GM23338 (cell line): ENCODE measurements around the gene ZPLD1. TPM values are rescaled to one million over a fixed set of nuclear protein-coding genes. Genes with fewer than 3 reads are reported as not detected.

Experiments used
- ATAC-seq: fragments of 200-7000 bp; cut with Tn5 transposase; 3 replicates; pipeline ENCODE4 v1.9.1; 2020
- DNase-seq: peaks from one replicate; pipeline ENCODE4 v3.0.0-alpha.2; 2015; ENCODE audit warnings: low spot score
- H2AFZ ChIP-seq: fragments of 200-600 bp; sonication (generic); 2 replicates; pipeline ENCODE4 v1.8.0; 2016; ENCODE audit warnings: antibody characterized with exemption, mild to moderate bottlenecking, moderate library complexity
- H3F3A ChIP-seq: fragments of 200-600 bp; sonication (generic); replicated peaks from 2 replicates; pipeline ENCODE4 v1.8.0; 2017; ENCODE audit warnings: antibody characterized with exemption, mixed run types, low read depth
- H3K27ac ChIP-seq: fragments of 200-600 bp; sonication (generic); 2 replicates; pipeline ENCODE4 v1.6.1; 2016; ENCODE audit warnings: low read depth
- H3K27me3 ChIP-seq: fragments of 200-600 bp; sonication (generic); 2 replicates; pipeline ENCODE4 v1.8.0; 2016; ENCODE audit warnings: mild to moderate bottlenecking, mixed run types, moderate library complexity; ENCODE audit not compliant: insufficient read depth
- H3K36me3 ChIP-seq: fragments of 200-600 bp; sonication (generic); 2 replicates; pipeline ENCODE4 v1.8.0; 2016; ENCODE audit warnings: mild to moderate bottlenecking; ENCODE audit not compliant: insufficient read depth
- H3K4me1 ChIP-seq: fragments of 200-600 bp; sonication (generic); 2 replicates; pipeline ENCODE4 v1.8.0; 2016; ENCODE audit warnings: mild to moderate bottlenecking, moderate library complexity; ENCODE audit not compliant: insufficient read depth
- H3K4me2 ChIP-seq: fragments of 200-600 bp; sonication (generic); 2 replicates; pipeline ENCODE4 v1.7.1; 2017; ENCODE audit warnings: mixed run types
- H3K4me3 ChIP-seq: fragments of 200-600 bp; sonication (generic); 2 replicates; pipeline ENCODE4 v1.6.1; 2016; ENCODE audit warnings: mixed run types
- H3K79me2 ChIP-seq: fragments of 200-600 bp; sonication (generic); replicated peaks from 2 replicates; pipeline ENCODE4 v1.8.0; 2017; ENCODE audit warnings: mild to moderate bottlenecking; ENCODE audit not compliant: insufficient read depth
- H3K9me2 ChIP-seq: fragments of 200-600 bp; sonication (generic); 2 replicates; pipeline ENCODE4 v1.8.0; 2017; ENCODE audit not compliant: insufficient read depth
- H4K20me1 ChIP-seq: fragments of 200-600 bp; sonication (generic); replicated peaks from 2 replicates; pipeline ENCODE4 v1.8.0; 2017; ENCODE audit warnings: mild to moderate bottlenecking; ENCODE audit not compliant: insufficient read depth
- H3K27ac Mint-ChIP-seq: 2 replicates; pipeline ENCODE4 v1.8.0; 2020; ENCODE audit warnings: inconsistent platforms, mild to moderate bottlenecking, moderate library complexity, mixed read lengths
- H3K27me3 Mint-ChIP-seq: 3 replicates; pipeline ENCODE4 v1.8.0; 2022; ENCODE audit warnings: low read depth, mild to moderate bottlenecking, moderate library complexity, mixed read lengths, inconsistent platforms; ENCODE audit not compliant: insufficient read depth, poor library complexity
- H3K36me3 Mint-ChIP-seq: 3 replicates; pipeline ENCODE4 v1.8.0; 2021; ENCODE audit warnings: low read depth, mild to moderate bottlenecking, inconsistent platforms, moderate library complexity, mixed read lengths
- H3K4me1 Mint-ChIP-seq: 3 replicates; pipeline ENCODE4 v1.8.0; 2020; ENCODE audit warnings: mild to moderate bottlenecking, inconsistent platforms, mixed read lengths
- H3K4me3 Mint-ChIP-seq: 3 replicates; pipeline ENCODE4 v1.8.0; 2021; ENCODE audit warnings: moderate library complexity, mild to moderate bottlenecking, inconsistent platforms, mixed read lengths
- H3K9me3 Mint-ChIP-seq: 3 replicates; pipeline ENCODE4 v1.8.0; 2020; ENCODE audit warnings: moderate library complexity, mild to moderate bottlenecking, inconsistent platforms, mixed read lengths
- CREB1 ChIP-seq: fragments of 250-450 bp; sonication (Bioruptor Pico); IDR thresholded peaks from 2 replicates; pipeline ENCODE4 v1.5.0; 2020; ENCODE audit warnings: low read depth, mild to moderate bottlenecking, moderate library complexity
- CTCF ChIP-seq, 2 experiments: fragments of 200-600 bp in 1 of 2; sonication (generic) in 1 of 2; conservative IDR thresholded peaks; 2 replicates each; pipeline versions ENCODE4 v1.5.1 to v1.6.1; 2016 to 2017; ENCODE audit warnings: antibody characterized with exemption in 2 of 2, low read depth in 2 of 2, mild to moderate bottlenecking in 2 of 2, moderate library complexity in 1 of 2
- EZH2 ChIP-seq: fragments of 200-600 bp; sonication (generic); IDR thresholded peaks from one replicate; pipeline ENCODE4 v1.8.0; 2017; ENCODE audit warnings: antibody characterized with exemption, mild to moderate bottlenecking, low read depth; ENCODE audit not compliant: unreplicated experiment
- EZH2phosphoT487 ChIP-seq: fragments of 200-600 bp; sonication (generic); IDR thresholded peaks from one replicate; pipeline ENCODE4 v1.8.1; 2018; ENCODE audit warnings: antibody characterized with exemption; ENCODE audit not compliant: unreplicated experiment
- JUNB ChIP-seq: IDR thresholded peaks from one replicate; pipeline ENCODE4 v1.6.1; 2016; ENCODE audit warnings: antibody characterized with exemption; ENCODE audit not compliant: unreplicated experiment
- NANOG ChIP-seq: IDR thresholded peaks from 2 replicates; pipeline ENCODE4 v1.6.1; 2016; ENCODE audit warnings: antibody characterized with exemption, borderline replicate concordance
- POLR2AphosphoS5 ChIP-seq: IDR thresholded peaks from 2 replicates; pipeline ENCODE4 v1.6.1; 2016; ENCODE audit warnings: antibody characterized with exemption, low read depth
- ZNF114 ChIP-seq: fragments of 250-450 bp; sonication (Bioruptor Pico); IDR thresholded peaks from 2 replicates; pipeline ENCODE4 v1.5.0; 2020; ENCODE audit warnings: mild to moderate bottlenecking, moderate library complexity
- polyA plus RNA-seq: library from polyadenylated mRNA; unstranded; fragments of >200 nt; fragmentation: Nextera tagmentation; extraction: Ambion mirVana; gene quantifications from 2 replicates; pipeline ENCODE4 v1.2.1, GENCODE V29; 2016
- total RNA-seq: library from RNA; depleted of rRNA; stranded (reverse); fragments of >200 nt; shearing (Covaris generic); gene quantifications from 2 replicates; pipeline ENCODE4 v1.2.3, GENCODE V29; 2014
- TF ChIP-seq, protein P1 (sequence below): IDR thresholded peaks from one replicate; pipeline ENCODE4 v1.6.1; 2018; ENCODE audit warnings: antibody characterized with exemption; ENCODE audit not compliant: unreplicated experiment
- TF ChIP-seq, protein P2 (sequence below): IDR thresholded peaks from 2 replicates; pipeline ENCODE4 v1.6.1; 2016; ENCODE audit warnings: antibody characterized with exemption

The ZPLD1 gene
- total and polyA plus RNA-seq, 2 experiments from 2014 or later = not detected

DNA sequence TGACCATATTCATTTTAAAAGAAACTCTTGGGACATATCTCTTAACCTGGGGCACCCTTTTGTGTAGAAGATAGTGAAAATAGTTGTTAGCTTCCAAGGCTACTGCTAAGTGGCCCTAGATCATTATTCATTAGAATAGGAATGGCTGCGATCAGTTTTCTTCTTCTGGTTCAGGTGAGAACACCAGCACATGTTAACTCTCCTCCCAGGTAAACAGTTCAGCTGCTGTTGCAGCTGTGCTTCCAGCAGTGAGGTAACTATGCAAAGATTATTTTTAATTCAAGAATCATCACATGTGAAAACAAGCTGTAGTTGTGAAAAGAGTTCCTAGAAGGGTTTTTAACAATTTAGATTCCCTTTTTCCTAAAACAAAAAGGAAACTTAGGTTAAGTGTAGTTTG lies 43.3 kb downstream of the ZPLD1 start:
- H3K4me2 ChIP-seq = no peak overlapping the region
- H4K20me1 ChIP-seq = no peaks in the 10 kb centered on the region
- no peaks in the 10 kb centered on the region for H3K9me3 Mint-ChIP-seq
- H3F3A ChIP-seq = no peaks in the 10 kb centered on the region
- ATAC-seq (no peak), DNase-seq (no peak)
- no peak overlapping the region for H3K4me3 Mint-ChIP-seq
- H3K4me3 ChIP-seq = no peak overlapping the region
- no peaks in the 10 kb centered on the region for H3K79me2 ChIP-seq
- no peak overlapping the region for H3K27ac Mint-ChIP-seq
- no peak overlapping the region for H3K27ac ChIP-seq
- peaks cover 19% of the 10 kb centered on the region for H3K4me1 Mint-ChIP-seq
- H3K27me3 ChIP-seq = no peaks in the 10 kb centered on the region
- H3K9me2 ChIP-seq = no peaks in the 10 kb centered on the region
- H2AFZ ChIP-seq = peak overlapping the region; percentile 20; the same call in 1 of the 2 replicates
- H3K36me3 ChIP-seq = no peaks in the 10 kb centered on the region
- H3K27me3 Mint-ChIP-seq = no peaks in the 10 kb centered on the region
- H3K36me3 Mint-ChIP-seq = no peaks in the 10 kb centered on the region
- H3K4me1 ChIP-seq = peaks cover 6% of the 10 kb centered on the region; the same call in 1 of the 2 replicates
- TF ChIP-seq ZNF114 = no peak
- TF ChIP-seq EZH2phosphoT487 = no peak
- TF ChIP-seq POLR2AphosphoS5 = no peak
- no peak for TF ChIP-seq CTCF (conservative IDR thresholded peaks at IDR 0.05; ENCODE audit: low read depth in 2 of 2)
- no peak for TF ChIP-seq EZH2
- no peak for TF ChIP-seq NANOG
- TF ChIP-seq, protein P1, sequence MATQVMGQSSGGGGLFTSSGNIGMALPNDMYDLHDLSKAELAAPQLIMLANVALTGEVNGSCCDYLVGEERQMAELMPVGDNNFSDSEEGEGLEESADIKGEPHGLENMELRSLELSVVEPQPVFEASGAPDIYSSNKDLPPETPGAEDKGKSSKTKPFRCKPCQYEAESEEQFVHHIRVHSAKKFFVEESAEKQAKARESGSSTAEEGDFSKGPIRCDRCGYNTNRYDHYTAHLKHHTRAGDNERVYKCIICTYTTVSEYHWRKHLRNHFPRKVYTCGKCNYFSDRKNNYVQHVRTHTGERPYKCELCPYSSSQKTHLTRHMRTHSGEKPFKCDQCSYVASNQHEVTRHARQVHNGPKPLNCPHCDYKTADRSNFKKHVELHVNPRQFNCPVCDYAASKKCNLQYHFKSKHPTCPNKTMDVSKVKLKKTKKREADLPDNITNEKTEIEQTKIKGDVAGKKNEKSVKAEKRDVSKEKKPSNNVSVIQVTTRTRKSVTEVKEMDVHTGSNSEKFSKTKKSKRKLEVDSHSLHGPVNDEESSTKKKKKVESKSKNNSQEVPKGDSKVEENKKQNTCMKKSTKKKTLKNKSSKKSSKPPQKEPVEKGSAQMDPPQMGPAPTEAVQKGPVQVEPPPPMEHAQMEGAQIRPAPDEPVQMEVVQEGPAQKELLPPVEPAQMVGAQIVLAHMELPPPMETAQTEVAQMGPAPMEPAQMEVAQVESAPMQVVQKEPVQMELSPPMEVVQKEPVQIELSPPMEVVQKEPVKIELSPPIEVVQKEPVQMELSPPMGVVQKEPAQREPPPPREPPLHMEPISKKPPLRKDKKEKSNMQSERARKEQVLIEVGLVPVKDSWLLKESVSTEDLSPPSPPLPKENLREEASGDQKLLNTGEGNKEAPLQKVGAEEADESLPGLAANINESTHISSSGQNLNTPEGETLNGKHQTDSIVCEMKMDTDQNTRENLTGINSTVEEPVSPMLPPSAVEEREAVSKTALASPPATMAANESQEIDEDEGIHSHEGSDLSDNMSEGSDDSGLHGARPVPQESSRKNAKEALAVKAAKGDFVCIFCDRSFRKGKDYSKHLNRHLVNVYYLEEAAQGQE = no peak
- no peak for TF ChIP-seq JUNB
- no peak for TF ChIP-seq CREB1
- TF ChIP-seq, protein P2, sequence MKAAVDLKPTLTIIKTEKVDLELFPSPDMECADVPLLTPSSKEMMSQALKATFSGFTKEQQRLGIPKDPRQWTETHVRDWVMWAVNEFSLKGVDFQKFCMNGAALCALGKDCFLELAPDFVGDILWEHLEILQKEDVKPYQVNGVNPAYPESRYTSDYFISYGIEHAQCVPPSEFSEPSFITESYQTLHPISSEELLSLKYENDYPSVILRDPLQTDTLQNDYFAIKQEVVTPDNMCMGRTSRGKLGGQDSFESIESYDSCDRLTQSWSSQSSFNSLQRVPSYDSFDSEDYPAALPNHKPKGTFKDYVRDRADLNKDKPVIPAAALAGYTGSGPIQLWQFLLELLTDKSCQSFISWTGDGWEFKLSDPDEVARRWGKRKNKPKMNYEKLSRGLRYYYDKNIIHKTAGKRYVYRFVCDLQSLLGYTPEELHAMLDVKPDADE = no peak

DNA sequence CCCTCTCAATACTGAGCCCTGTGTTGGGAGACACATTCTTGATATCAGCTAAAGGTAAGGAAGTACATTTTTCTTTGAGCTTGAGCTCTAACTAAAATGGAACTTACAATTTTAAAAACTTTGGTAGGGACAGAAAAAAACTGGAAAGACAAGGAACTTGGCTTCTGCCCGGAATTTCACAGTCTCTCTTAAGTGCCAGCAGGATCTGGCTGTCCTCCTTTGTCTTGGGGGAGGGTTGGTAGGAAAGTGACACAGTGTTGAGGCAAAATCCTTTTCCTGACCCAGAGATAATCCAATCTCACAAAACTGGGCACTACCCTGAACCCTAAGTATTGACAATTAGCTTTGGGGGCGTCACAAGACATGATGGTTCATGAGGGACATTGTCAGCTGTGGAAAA lies 45.3 kb downstream of the ZPLD1 start:
- H3K9me2 ChIP-seq = no peaks in the 10 kb centered on the region
- Mint-ChIP-seq H3K4me1 (peaks cover 19% of the 10 kb centered on the region), H3K36me3 (no peaks in the 10 kb centered on the region), H3K27ac (no peak overlapping the region), H3K9me3 (no peaks in the 10 kb centered on the region), H3K27me3 (no peaks in the 10 kb centered on the region), H3K4me3 (no peak overlapping the region)
- no peaks in the 10 kb centered on the region for H3K36me3 ChIP-seq
- H3K79me2 ChIP-seq = no peaks in the 10 kb centered on the region
- no peak for ATAC-seq
- H2AFZ ChIP-seq = peak overlapping the region; percentile 44
- DNase-seq = no peak
- H3K27me3 ChIP-seq = no peaks in the 10 kb centered on the region
- no peak overlapping the region for H3K27ac ChIP-seq
- no peak overlapping the region for H3K4me3 ChIP-seq
- H3F3A ChIP-seq = no peaks in the 10 kb centered on the region
- peaks cover 6% of the 10 kb centered on the region; the same call in 1 of the 2 replicates for H3K4me1 ChIP-seq
- H3K4me2 ChIP-seq = no peak overlapping the region
- H4K20me1 ChIP-seq = no peaks in the 10 kb centered on the region
- TF ChIP-seq CTCF (conservative IDR thresholded peaks at IDR 0.05; ENCODE audit: low read depth in 2 of 2) = no peak
- no peak for TF ChIP-seq ZNF114
- no peak for TF ChIP-seq EZH2
- TF ChIP-seq CREB1 = no peak
